Liver (tissue), 9 donors: ENCODE data around the gene PRC1. TPM values are rescaled to one million over a fixed set of nuclear protein-coding genes. Genes with fewer than 3 reads are reported as not detected.
A peak's percentile ranks its signal among the peaks of the same experiment; 100 is the strongest.

Source experiments
- DNase-seq: peaks from one replicate; pipeline ENCODE4 v3.0.0-alpha.2; 2017; ENCODE audit warnings: low spot score
- H3K27ac ChIP-seq, 2 donors: one replicate each; pipeline ENCODE4 v1.7.0; 2013; ENCODE audit warnings: inconsistent platforms in 2 of 2, low read length in 2 of 2, control low read depth in 1 of 2, low read depth in 1 of 2, mild to moderate bottlenecking in 1 of 2
- H3K27me3 ChIP-seq, 4 donors: one replicate each; pipeline versions ENCODE4 v1.6.1 to v1.7.0; 2013; ENCODE audit warnings: low read length in 3 of 4, inconsistent platforms in 1 of 4, mild to moderate bottlenecking in 1 of 4, moderate library complexity in 1 of 4; ENCODE audit not compliant: control insufficient read depth in 4 of 4, insufficient read depth in 4 of 4
- H3K36me3 ChIP-seq, 4 donors: one replicate each; pipeline versions ENCODE4 v1.6.1 to v1.7.0; 2013; ENCODE audit warnings: low read length in 3 of 4, mild to moderate bottlenecking in 3 of 4, low read depth in 1 of 4, moderate library complexity in 1 of 4; ENCODE audit not compliant: control insufficient read depth in 4 of 4, insufficient read depth in 3 of 4
- H3K4me1 ChIP-seq, 4 donors: one replicate each; pipeline versions ENCODE4 v1.6.1 to v1.7.0; 2013; ENCODE audit warnings: low read length in 3 of 4, mild to moderate bottlenecking in 3 of 4, moderate library complexity in 1 of 4; ENCODE audit not compliant: control insufficient read depth in 4 of 4, insufficient read depth in 4 of 4
- H3K4me3 ChIP-seq, 3 donors: one replicate each; pipeline versions ENCODE4 v1.6.1 to v1.7.0; 2013; ENCODE audit warnings: low read length in 3 of 3, control low read depth in 1 of 3, low read depth in 1 of 3, mild to moderate bottlenecking in 1 of 3
- H3K9ac ChIP-seq, 2 donors: one replicate each; pipeline ENCODE4 v1.7.0; 2013; ENCODE audit warnings: low read length in 2 of 2, mild to moderate bottlenecking in 2 of 2, moderate library complexity in 2 of 2, control low read depth in 1 of 2, low read depth in 1 of 2
- H3K9me3 ChIP-seq, 4 donors: one replicate each; pipeline versions ENCODE4 v1.6.1 to v1.7.0; 2013; ENCODE audit warnings: low read length in 3 of 4; ENCODE audit not compliant: control insufficient read depth in 4 of 4
- ATF3 ChIP-seq: IDR thresholded peaks from 2 replicates; pipeline ENCODE4 v1.6.1; 2016; ENCODE audit warnings: antibody characterized with exemption
- CTCF ChIP-seq: fragments of 150-350 bp; IDR thresholded peaks from 2 replicates; pipeline ENCODE4 v1.5.1; 2017; ENCODE audit warnings: improper control_type of control experiment, low read depth, low read length; ENCODE audit not compliant: missing input control
- EGR1 ChIP-seq, 2 donors: IDR thresholded peaks; 2 replicates each; pipeline ENCODE4 v1.6.1; 2016 to 2018; ENCODE audit warnings: antibody characterized with exemption in 2 of 2, low read depth in 2 of 2
- FOXA1 ChIP-seq: IDR thresholded peaks from 2 replicates; pipeline ENCODE4 v1.6.1; 2016; ENCODE audit warnings: antibody characterized with exemption
- GABPA ChIP-seq, 2 donors: IDR thresholded peaks in 1 of 2; conservative IDR thresholded peaks in 1 of 2; 2 replicates each; pipeline ENCODE4 v1.6.1; 2016; ENCODE audit warnings: antibody characterized with exemption in 2 of 2, mild to moderate bottlenecking in 1 of 2, moderate library complexity in 1 of 2
- HNF4A ChIP-seq, 2 donors: conservative IDR thresholded peaks; 2 replicates each; pipeline ENCODE4 v1.6.1; 2016; ENCODE audit warnings: antibody characterized with exemption in 2 of 2, mild to moderate bottlenecking in 2 of 2
- HNF4G ChIP-seq: IDR thresholded peaks from 2 replicates; pipeline ENCODE4 v1.6.1; 2016; ENCODE audit warnings: antibody characterized with exemption
- JUND ChIP-seq, 2 donors: IDR thresholded peaks; 2 replicates each; pipeline ENCODE4 v1.6.1; 2016; ENCODE audit warnings: antibody characterized with exemption in 2 of 2
- MAX ChIP-seq: IDR thresholded peaks from 2 replicates; pipeline ENCODE4 v1.6.1; 2016; ENCODE audit warnings: antibody characterized with exemption
- NR2F2 ChIP-seq: IDR thresholded peaks from 2 replicates; pipeline ENCODE4 v1.6.1; 2016; ENCODE audit warnings: antibody characterized with exemption
- RAD21 ChIP-seq, 2 donors: IDR thresholded peaks; 2 replicates each; pipeline ENCODE4 v1.6.1; 2016; ENCODE audit warnings: antibody characterized with exemption in 2 of 2, mild to moderate bottlenecking in 2 of 2
- RXRA ChIP-seq, 2 donors: IDR thresholded peaks; 2 replicates each; pipeline ENCODE4 v1.6.1; 2017 to 2018; ENCODE audit warnings: antibody characterized with exemption in 2 of 2, mild to moderate bottlenecking in 1 of 2
- SP1 ChIP-seq: IDR thresholded peaks from 2 replicates; pipeline ENCODE4 v1.6.1; 2018; ENCODE audit warnings: antibody characterized with exemption, mild to moderate bottlenecking
- TAF1 ChIP-seq: conservative IDR thresholded peaks from 2 replicates; pipeline ENCODE4 v1.6.1; 2016; ENCODE audit warnings: antibody characterized with exemption, mild to moderate bottlenecking
- WGBS: extraction: QIAGEN DNeasy Blood & Tissue Kit; methylation state at CpG from one replicate; pipeline ENCODE4 v1.1.7; 2013; 5-methylcytosine and 5-hydroxymethylcytosine counted together
- polyA plus RNA-seq, 2 donors: library from polyadenylated mRNA; stranded (reverse) in 1 of 2; unstranded in 1 of 2; fragments of 200-250 nt in 1 of 2; fragments of >200 nt in 1 of 2; fragmentation: Nextera tagmentation in 1 of 2; extraction: Ambion mirVana in 1 of 2; gene quantifications; one replicate each; pipeline versions ENCODE4 v1.2.1 to v1.2.3, GENCODE V29; 2013 to 2015
- total RNA-seq, 2 donors: library from RNA; depleted of rRNA; stranded (reverse); fragments of >200 nt; gene quantifications; one replicate each; pipeline ENCODE4 v1.2.3, GENCODE V29; 2014
- TF ChIP-seq, protein P1 (sequence below): IDR thresholded peaks from 2 replicates; pipeline ENCODE4 v1.6.1; 2016; ENCODE audit warnings: antibody characterized with exemption
- donor health status: healthy.
- donor health status: healthy.
- donor health status: healthy.
- donor health status: healthy.
- donor health status: healthy.

Gene PRC1
- total and polyA plus RNA-seq, 4 donors, result 2.1 to 128 (median 5.6) TPM

DNA sequence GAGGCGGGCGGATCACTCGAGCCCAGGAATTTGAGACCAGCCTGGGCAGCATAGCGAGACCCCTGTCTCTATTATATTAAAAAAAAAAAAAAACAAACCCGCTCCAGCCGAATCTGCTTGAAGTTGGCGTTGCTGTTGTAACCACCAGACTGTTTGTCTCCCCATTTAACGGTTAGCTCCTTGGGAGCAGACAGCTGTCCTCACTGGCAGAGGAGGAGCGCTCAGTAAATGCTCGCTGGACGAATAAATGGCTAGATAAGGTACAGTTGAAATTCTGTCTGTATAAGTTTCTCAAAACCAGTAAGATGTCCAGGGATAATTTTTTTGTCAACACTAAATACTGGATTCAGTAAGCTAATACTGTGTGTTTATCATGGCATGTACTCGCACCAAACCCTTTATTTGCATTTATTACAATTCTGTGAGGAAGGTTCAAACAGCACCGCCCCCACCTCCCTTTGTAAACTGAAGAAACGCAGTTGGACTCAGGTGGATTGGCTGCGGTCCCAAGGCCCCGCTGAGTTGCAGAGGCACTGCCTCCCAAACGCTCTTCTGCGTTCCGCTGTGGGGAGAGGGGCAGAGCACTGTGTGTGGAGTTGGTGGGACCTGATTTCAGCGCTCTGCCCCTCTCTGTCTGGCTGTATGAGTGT is 38.6 kb downstream of the PRC1 start:
- H3K9ac ChIP-seq, result no peak overlapping the region
- WGBS, result 51% methylated on average over 20 of the region's 20 CpGs
- H3K27me3 ChIP-seq, result no peaks in the 10 kb centered on the region
- peaks cover 7 to 23% (median 16%) of the 10 kb centered on the region in 4 donors for H3K4me1 ChIP-seq
- TF ChIP-seq GABPA (IDR thresholded peaks at IDR 0.05 in 1 of 2, conservative IDR thresholded peaks at IDR 0.05 in 1 of 2) (no peak), JUND (IDR thresholded peaks at IDR 0.05) (no peak)
- peak; percentile 45 for DNase-seq
- no peak overlapping the region for H3K27ac ChIP-seq
- peak overlapping the region in 2 of 3 donors; percentile 88 to 94 for H3K4me3 ChIP-seq
- peaks cover 0 to 32% (median 11%) of the 10 kb centered on the region in 4 donors for H3K36me3 ChIP-seq
- H3K9me3 ChIP-seq, result no peaks in the 10 kb centered on the region

DNA sequence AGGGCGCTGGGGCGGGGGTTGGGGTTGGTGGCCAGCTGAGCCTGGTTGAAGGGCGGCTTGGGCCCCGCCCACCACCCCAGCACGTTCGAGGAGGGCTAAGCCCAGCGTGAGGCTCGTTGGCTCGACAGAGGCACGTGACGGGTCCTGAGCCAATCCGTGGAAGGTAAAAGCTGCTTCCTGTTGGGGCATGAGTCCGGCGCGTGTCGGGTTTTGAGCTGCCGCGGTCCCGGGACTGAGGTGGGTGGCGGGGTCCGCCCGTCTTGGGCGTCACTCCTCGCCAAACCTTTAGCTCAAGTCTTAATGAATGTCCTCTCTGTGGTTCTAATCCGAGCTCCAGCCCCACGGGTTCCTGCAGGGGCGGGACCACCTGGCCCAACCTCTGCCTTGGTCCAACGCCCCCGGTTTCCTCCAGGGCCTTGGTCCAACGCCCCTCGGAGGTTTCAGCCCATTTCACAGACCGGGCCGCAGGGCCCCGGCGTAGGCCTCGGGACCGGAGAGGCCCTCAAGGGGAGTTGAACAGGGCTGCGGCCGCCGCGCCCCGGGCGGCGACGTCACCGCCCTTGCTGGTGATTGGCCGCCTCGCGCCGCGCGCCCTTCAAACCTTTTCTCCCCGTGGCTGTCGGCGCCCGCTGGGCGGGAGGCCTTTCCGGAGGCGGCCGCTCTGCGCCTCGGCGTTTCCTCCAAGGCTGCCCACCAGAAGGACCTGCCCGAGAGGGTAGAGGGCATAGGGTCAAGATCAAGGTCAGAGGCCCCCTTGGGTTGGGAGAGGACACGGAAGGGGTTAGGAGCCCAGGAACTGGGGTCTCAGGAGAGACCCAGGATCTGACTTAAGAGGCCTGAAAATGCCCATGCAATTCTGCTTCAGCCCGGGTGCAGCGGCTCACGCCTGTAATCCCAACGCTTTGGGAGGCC is 39.4 kb downstream of the PRC1 start, which contains the start of gene RCCD1:
Gene RCCD1, plus strand, starts transcription at position 173 of the 912 bp plus-strand sequence. CDS start 1,851 bp downstream, outside the sequence.
- H3K4me1 ChIP-seq, result peaks cover 7 to 22% (median 16%) of the 10 kb centered on the region in 4 donors
- H3K9me3 ChIP-seq, result no peaks in the 10 kb centered on the region
- H3K36me3 ChIP-seq, result peaks cover 2 to 35% (median 13%) of the 10 kb centered on the region in 4 donors
- WGBS, result 2% methylated on average over 69 of the region's 69 CpGs
- TF ChIP-seq SP1 (peak; percentile 48), GABPA (IDR thresholded peaks at IDR 0.05 in 1 of 2, conservative IDR thresholded peaks at IDR 0.05 in 1 of 2) (peak in 1 of 2 donors; percentile 18), RAD21 (IDR thresholded peaks at IDR 0.05) (no peak), RXRA (IDR thresholded peaks at IDR 0.05) (peak in 1 of 2 donors; percentile 24)
- H3K27ac ChIP-seq, result peak within 1 kb of the TSS; percentile 94 to 96
- peak; percentile 93 for DNase-seq
- H3K4me3 ChIP-seq, result peak within 1 kb of the TSS; percentile 88 to 97 (median 94)
- H3K27me3 ChIP-seq, result no peaks in the 10 kb centered on the region
- peak within 1 kb of the TSS; percentile 94 to 96 for H3K9ac ChIP-seq

GRCh38 chr15:90953947-90954711 is 40.2 kb downstream of the PRC1 start:
- DNase-seq, result no peak
- Histone ChIP-seq H3K36me3 (peaks cover 5 to 42% (median 17%) of the 10 kb centered on the region in 4 donors), H3K9ac (no peak overlapping the region), H3K27ac (peak overlapping the region; percentile 94 to 96), H3K4me1 (peaks cover 7 to 22% (median 16%) of the 10 kb centered on the region in 4 donors), H3K9me3 (no peaks in the 10 kb centered on the region), H3K27me3 (no peaks in the 10 kb centered on the region), H3K4me3 (peak overlapping the region in 1 of 3 donors; percentile 88)
- WGBS, result 77% methylated on average over 16 of the region's 16 CpGs
- TF ChIP-seq GABPA (IDR thresholded peaks at IDR 0.05 in 1 of 2, conservative IDR thresholded peaks at IDR 0.05 in 1 of 2) (no peak), CTCF (no peak), JUND (IDR thresholded peaks at IDR 0.05) (no peak), NR2F2 (no peak), TAF1 (no peak), HNF4G (no peak), SP1 (no peak), HNF4A (conservative IDR thresholded peaks at IDR 0.05) (no peak), ATF3 (no peak), RXRA (IDR thresholded peaks at IDR 0.05) (no peak), FOXA1 (no peak), RAD21 (IDR thresholded peaks at IDR 0.05) (no peak), MAX (no peak), EGR1 (IDR thresholded peaks at IDR 0.05; ENCODE audit: low read depth in 2 of 2) (no peak)
- TF ChIP-seq, protein P1, sequence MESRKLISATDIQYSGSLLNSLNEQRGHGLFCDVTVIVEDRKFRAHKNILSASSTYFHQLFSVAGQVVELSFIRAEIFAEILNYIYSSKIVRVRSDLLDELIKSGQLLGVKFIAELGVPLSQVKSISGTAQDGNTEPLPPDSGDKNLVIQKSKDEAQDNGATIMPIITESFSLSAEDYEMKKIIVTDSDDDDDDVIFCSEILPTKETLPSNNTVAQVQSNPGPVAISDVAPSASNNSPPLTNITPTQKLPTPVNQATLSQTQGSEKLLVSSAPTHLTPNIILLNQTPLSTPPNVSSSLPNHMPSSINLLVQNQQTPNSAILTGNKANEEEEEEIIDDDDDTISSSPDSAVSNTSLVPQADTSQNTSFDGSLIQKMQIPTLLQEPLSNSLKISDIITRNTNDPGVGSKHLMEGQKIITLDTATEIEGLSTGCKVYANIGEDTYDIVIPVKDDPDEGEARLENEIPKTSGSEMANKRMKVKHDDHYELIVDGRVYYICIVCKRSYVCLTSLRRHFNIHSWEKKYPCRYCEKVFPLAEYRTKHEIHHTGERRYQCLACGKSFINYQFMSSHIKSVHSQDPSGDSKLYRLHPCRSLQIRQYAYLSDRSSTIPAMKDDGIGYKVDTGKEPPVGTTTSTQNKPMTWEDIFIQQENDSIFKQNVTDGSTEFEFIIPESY, result no peak
